Measurements from ENCODE around the gene STAB1.

Gene STAB1

DNA sequence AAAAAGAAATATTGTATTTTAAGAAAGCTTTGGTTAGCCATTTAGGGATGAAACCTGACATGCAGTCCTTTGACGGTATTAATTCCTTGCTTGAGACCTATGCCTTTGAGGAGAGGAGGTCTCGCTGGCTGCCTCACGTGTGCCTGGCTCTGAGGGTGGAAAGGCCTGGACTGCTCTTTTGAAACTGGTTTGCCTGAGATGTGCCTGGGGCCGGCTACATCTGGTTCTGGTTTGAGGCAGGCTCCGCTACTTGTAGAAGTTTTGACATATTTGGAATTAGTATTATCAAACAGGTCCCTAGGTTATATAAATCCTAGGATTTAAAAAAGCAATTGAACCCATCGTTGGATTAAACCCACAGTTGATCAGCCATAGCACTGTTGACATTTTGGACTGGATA is 33.3 kb upstream of the STAB1 start:
- DNase-seq: no peak

DNA sequence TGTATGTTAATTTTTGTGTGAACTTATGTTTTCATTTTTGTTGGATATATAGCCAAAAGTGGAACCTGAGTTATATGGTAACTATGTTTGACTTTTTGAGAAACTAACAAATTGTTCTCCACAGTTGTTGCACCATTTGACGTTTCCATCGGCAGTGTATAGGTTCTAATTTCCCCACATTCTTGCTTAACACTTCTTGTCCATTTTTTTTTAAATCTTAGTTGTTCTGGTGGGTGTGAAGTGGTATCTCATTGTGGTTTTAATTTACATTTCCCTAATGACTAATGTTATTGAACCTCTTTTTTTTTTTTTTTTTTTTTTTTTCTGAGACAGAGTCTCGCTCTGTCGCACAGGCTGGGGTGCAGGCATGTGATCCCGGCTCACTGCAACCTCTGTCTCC is 31.7 kb upstream of the STAB1 start:
- no peak for DNase-seq

DNA sequence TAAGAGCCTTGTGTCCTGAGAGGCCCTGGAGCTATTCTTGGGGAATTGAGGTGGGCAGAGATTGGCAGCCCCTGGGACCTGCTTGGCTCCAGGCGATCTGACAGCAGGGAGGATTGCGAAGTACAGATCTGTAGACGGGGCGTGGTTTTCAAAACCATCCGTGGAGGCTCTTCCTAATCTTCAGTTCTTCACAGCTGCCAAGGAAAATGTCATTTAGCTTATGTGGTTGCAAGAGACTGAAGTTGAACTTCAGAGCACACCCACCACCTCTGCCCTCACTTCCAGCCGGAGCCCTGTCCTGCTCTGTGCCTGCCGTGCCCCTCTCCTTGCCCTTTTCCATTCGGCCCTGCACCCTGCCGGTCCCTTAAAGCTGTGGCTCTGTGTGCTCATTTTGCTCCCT is 26.8 kb upstream of the STAB1 start:
- DNase-seq: no peak

DNA sequence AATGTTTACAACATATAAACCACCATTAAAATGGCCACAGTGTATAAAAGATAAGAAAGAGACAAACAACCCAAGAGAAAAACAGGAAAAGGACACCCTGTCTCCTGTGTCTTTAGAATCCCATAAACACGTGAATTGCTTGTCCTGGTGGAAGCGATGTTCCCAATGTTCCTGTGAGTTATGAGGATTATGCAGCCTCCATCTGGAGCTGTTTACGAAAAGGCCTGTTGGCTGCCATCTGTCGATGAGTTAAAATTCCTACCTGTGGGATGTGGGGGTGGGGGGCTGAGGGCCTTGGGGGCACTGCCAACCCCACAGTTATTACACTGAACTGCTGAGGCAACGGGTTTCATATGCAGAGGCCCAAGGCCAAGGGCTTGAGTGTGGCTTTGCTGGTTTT is 26.1 kb upstream of the STAB1 start:
- no peak for DNase-seq

DNA sequence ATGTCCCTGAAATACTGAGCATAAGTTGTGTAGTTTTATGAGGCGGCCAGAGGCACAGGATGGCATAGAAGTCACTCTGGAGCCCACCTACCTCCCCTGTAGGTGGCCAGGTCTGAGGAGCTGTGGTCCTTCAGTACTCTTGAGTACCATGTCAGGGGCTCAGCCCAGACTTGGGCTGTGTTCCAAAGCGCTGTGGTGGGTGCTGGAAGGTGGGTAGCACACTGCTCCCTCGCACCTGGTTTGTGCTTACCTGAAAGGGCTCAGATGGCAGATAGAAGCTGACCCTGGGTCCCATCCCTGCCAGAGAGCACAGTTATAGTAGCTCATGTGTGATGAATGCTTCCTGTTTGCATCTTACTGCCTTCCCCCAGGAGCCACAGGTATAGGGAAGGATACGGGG is 24.2 kb upstream of the STAB1 start:
- DNase-seq: no peak

DNA sequence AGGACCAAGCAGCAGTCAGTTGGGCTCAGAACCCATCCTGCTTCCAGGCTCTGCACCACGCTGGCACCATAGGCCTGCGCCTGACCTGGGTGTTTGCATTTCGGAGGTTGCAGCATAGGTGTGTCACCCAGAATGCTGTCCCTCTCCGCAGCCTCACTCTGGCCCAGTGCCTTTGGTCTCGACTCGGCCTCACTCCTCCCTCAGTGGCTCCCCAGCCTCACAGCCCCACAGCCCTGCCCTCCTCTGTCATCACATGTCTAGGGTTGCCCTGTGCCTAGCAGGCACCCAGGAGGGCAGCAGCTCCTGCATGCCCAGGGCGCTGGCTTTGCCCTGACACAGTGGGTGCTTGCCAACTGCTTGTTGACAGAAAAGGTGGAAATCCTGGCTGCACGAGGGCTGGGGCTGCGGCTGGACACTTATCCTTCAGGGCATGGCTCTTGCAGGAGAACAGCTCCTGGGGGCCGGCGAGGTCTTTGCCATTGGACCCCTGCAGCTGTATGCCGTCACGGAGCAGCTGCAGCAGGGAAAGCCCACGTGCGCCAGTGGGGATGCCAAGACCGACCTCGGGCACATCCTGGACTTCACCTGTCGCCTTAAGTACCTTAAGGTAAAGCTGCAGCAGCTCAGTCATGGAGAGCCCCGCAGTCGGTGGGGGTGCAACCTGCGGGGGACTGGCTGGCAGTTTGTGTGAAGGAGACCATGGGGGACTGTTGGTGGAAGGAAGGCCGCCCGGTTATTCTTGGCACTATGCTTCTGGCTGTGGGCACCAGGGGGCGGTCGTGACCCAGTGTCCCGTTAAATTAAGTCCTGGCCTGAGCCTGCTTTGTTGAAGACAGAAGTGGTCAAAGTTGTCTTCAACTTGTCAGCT is 23.5 kb upstream of the STAB1 start:
- peak; percentile 48 to 52 for DNase-seq

GRCh38 chr3:52472239-52473000 is 22.7 kb upstream of the STAB1 start:
- no peak for DNase-seq

DNA sequence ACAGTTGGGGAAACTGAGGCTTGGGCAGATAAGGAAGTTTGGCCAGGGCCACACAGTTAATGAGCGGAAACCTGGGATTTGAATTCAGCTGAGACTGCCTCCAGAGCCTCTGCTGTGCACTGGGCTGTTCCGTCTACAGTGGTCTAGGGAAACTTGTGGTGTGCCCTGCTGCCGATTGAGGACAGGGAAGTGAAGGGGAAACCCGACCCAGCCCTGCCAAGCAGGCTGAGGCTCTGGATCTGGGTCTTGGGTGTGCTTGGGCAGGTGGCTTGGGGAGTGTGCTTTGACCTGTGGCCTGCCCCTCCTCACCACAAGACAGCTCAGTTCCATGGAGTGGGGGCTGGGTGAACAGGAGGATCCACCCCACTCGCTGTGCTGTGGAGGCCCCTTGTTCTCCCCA is 22.1 kb upstream of the STAB1 start:
- DNase-seq: no peak

- DNase-seq: no peak
Observed at GRCh38 chr3:52477076-52477795, 17.9 kb upstream of the STAB1 start.

- no peak for DNase-seq
Observed at GRCh38 chr3:52477796-52478095, 17.4 kb upstream of the STAB1 start.

DNA sequence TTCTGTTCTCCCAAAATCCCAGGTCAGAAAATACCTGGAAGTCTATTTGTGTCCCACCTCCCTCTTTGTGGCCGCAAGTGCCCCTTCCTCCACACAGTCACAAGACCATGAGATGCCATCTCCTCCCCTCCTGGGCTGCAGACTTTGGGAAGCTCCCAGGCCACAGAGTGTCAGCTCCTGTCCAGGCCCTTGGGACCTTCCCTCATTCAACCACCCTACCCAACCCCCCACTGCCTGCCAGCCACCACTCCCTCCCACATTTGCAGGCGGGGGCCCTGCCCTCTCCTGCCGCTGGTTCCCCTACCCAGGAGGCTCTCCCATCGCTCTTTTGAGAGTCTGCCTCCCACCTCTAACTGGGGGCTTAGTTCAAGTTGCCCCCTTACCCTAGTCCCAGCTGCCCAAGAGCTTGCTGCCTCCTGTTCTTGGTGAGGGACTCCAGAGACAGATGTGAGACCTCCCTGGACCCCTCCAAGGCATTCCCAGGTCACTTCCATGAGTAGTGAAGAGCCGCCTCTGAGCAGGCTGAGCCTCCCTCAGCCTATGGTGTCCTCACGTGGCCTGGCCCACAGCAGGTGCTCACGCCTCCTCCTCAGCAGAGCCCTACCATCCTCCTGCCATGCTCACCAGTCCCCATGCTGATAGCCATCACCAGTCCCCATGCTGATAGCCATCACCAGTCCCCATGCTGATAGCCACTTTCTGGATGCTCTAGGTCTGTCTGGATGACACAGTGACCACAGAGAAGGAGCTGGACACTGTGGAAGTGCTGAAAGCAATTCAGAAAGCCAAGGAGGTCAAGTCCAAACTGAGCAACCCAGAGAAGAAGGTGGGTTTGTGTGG is 15.9 kb upstream of the STAB1 start:
- DNase-seq: no peak

DNA sequence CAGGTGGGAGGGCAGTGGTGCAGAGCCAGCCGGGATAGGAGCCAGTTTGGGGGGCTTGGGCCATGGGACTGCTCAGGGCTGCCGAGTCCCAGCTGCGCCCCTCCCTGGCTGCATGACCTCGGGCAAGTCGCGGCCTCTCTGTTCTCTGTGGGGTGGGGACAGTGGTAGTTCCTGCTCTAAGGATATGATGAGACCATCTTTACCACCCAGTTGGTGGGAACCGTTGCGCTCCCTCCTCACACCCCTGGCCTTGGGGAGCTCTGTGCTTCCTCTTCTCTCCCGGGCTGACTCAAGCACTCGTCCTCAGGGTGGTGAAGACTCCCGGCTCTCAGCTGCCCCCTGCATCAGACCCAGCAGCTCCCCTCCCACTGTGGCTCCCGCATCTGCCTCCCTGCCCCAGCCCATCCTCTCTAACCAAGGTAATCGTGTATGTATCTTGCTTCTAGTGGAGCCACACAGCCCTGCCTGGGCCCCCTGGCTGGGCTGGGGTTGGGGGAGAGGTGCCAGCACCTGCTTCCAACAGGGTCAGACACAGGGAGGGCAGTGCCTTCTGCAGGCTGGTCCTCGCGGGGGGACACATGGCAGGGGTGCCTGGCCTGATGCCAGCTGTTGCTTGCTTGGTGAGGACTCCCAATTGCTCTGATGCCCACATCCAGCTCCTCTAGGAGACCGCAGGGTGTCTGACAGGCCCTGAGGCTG is 15.1 kb upstream of the STAB1 start:
- DNase-seq: no peak

- no peak for DNase-seq
Observed at GRCh38 chr3:52480768-52481715, 14.1 kb upstream of the STAB1 start.

GRCh38 chr3:52481819-52482521 is 13.2 kb upstream of the STAB1 start:
- peak; percentile 10 to 26 for DNase-seq

DNA sequence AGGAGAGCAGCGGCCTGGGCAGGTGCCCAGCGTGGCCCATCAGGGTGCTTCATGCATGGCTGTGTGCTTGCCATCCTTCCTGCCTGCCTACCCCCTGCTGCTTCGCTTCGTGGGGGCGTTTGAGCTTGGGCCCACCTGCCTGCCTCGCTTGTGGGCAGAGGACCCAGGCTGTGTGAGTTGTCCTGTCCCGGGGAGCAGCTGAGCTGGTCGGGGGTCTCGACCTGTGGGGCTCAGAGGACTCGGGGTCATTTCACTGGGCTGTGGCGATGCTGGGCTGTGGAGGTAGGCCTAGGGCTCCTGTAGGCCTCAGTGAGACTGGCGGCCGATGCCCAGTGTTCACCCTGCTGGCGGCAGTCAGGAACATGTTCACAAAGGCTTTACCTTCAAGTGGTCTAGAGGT is 12.1 kb upstream of the STAB1 start:
- no peak for DNase-seq

DNA sequence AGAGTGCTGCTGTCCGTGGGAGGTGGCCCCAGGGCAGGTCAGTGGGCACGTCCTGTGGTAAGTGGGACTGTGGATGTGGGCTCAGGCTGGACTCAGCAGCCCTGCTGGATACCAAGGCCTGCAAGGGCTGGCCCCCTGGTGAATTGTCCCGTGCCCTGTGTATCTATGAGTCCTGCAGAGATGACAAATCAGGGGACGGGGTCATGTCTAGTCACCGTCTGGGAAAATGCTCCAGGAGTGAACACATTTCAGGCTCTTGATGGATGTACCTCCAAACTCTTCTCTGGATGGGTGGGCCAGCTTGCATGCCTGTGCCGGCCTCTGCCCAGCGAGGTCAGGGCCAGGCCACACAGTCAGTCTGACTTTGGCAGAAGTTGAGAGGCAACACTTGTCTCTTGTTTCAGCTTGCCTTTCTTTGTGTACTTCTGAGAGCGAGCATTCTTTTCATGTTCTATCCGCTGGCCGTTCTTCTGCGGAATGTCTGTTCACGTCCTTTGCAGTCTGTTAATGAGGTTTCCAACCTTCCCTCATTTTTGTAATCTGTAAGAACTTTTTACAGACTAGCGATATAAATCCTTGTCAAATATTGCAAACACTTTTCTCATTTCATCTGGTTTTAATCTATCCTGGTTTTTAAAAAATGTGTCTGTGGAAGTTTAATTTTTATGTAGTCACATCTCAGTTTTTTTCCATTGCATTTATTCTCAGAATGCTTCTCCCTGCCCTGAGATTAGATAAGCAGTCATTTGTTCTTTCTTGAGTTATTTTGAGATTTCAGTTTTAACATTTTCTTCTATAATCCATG is 11.4 kb upstream of the STAB1 start:
- DNase-seq: no peak

GRCh38 chr3:52484680-52485461 is 10.3 kb upstream of the STAB1 start:
- no peak for DNase-seq

DNA sequence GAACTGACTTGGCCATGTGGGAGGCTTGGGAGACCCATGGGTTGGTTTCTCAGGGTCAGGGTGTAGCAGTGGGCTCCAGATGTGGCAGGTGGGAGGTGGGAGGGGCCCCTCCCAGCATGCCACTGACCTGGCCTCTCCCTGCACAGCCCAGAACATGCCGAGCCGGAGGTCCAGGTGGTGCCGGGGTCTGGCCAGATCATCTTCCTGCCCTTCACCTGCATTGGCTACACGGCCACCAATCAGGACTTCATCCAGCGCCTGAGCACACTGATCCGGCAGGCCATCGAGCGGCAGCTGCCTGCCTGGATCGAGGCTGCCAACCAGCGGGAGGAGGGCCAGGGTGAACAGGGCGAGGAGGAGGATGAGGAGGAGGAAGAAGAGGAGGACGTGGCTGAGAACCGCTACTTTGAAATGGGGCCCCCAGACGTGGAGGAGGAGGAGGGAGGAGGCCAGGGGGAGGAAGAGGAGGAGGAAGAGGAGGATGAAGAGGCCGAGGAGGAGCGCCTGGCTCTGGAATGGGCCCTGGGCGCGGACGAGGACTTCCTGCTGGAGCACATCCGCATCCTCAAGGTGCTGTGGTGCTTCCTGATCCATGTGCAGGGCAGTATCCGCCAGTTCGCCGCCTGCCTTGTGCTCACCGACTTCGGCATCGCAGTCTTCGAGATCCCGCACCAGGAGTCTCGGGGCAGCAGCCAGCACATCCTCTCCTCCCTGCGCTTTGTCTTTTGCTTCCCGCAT is 7.9 kb upstream of the STAB1 start:
- no peak for DNase-seq
